HCT116 (cell line): ENCODE data around the gene ATP2A3. TPM values are rescaled to one million over a fixed set of nuclear protein-coding genes. Genes with fewer than 3 reads are reported as not detected.

ENCODE experiments used
- ATAC-seq: fragments of 200-7000 bp; cut with Tn5 transposase; 2 replicates; pipeline ENCODE4 v1.9.1; 2020; ENCODE audit warnings: mild to moderate bottlenecking, moderate library complexity
- BruUV-seq: library from RNA; stranded (reverse); fragments of 400-500 nt; replicated peaks from 2 replicates; lab custom pipeline; 2021; lab: Mats Ljungman, UMichigan
- CTCF ChIA-PET: fragments of 300-600 bp; sonication (Branson Sonifier 250); formaldehyde crosslinking; loops from one replicate; lab custom pipeline; 2021; ENCODE audit warnings: antibody characterized with exemption; lab: Charles Lee
- POLR2A ChIA-PET: fragments of 300-600, 350-600 bp; sonication (Branson Sonifier 250); formaldehyde crosslinking; loops from one replicate; lab custom pipeline; 2021; ENCODE audit warnings: antibody characterized with exemption; lab: Charles Lee
- RAD21 ChIA-PET, 2 experiments: fragments of 300-600 bp; sonication (Branson Sonifier 250); formaldehyde crosslinking; loops; one replicate each; lab custom pipeline; 2023; ENCODE audit warnings: low total read pairs in 2 of 2; ENCODE audit not compliant: uncharacterized antibody in 2 of 2, unreplicated experiment in 2 of 2, low non-redundant PET in 1 of 2; lab: Charles Lee
- DNase-seq: peaks from one replicate; pipeline ENCODE4 v3.0.0-alpha.2; 2010; ENCODE audit warnings: low read depth, low spot score
- H2AFZ ChIP-seq: fragments of 200-600 bp; shearing (Covaris generic), sonication (generic); 2 replicates; pipeline ENCODE4 v1.6.1; 2017; ENCODE audit warnings: low read depth, mixed run types, mixed read lengths, antibody characterized with exemption, low read length; ENCODE audit not compliant: poor library complexity, severe bottlenecking
- H3K27ac ChIP-seq: 2 replicates; pipeline ENCODE4 v1.5.1; 2012; ENCODE audit warnings: low read depth, low read length
- H3K27me3 ChIP-seq: fragments of 200-600 bp; sonication (generic); 2 replicates; pipeline ENCODE4 v1.6.1; 2016; ENCODE audit warnings: mixed run types, low read length, mixed read lengths; ENCODE audit not compliant: insufficient read depth
- H3K36me3 ChIP-seq, 2 experiments: fragments of 200-500 bp in 1 of 2; fragments of 200-600 bp in 1 of 2; sonication (Bioruptor generic) in 1 of 2; sonication (generic) in 1 of 2; 2 replicates each; pipeline versions ENCODE4 v1.5.1 to v1.6.1; 2014 to 2016; ENCODE audit warnings: low read length in 2 of 2, inconsistent platforms in 1 of 2, mixed read lengths in 1 of 2, mixed run types in 1 of 2; ENCODE audit not compliant: insufficient read depth in 2 of 2, control insufficient read depth in 1 of 2
- H3K4me1 ChIP-seq, 2 experiments: fragments of 200-600 bp in 1 of 2; sonication (generic) in 1 of 2; 2 replicates each; pipeline versions ENCODE4 v1.5.1 to v1.6.1; 2012 to 2017; ENCODE audit warnings: low read length in 2 of 2, inconsistent platforms in 1 of 2, mild to moderate bottlenecking in 1 of 2, mixed read lengths in 1 of 2, mixed run types in 1 of 2, moderate library complexity in 1 of 2; ENCODE audit not compliant: insufficient read depth in 2 of 2, control insufficient read depth in 1 of 2
- H3K4me2 ChIP-seq: fragments of 200-600 bp; sonication (generic); 2 replicates; pipeline ENCODE4 v1.6.1; 2017; ENCODE audit warnings: mixed run types, low read length, mixed read lengths
- H3K4me3 ChIP-seq, 2 experiments: fragments of 200-600 bp in 1 of 2; sonication (generic) in 1 of 2; replicated peaks in 1 of 2; 2 replicates each; pipeline ENCODE4 v1.5.1; 2011 to 2016; ENCODE audit warnings: low read length in 2 of 2, control low read depth in 1 of 2, low read depth in 1 of 2, mild to moderate bottlenecking in 1 of 2, mixed read lengths in 1 of 2, mixed run types in 1 of 2
- H3K79me2 ChIP-seq: fragments of 200-600 bp; sonication (generic); 2 replicates; pipeline ENCODE4 v1.6.1; 2017; ENCODE audit warnings: mild to moderate bottlenecking, mixed run types, low read length, moderate library complexity, mixed read lengths; ENCODE audit not compliant: insufficient read depth
- H3K9ac ChIP-seq: fragments of 200-600 bp; sonication (generic); 2 replicates; pipeline ENCODE4 v1.6.1; 2016; ENCODE audit warnings: low read length, mixed read lengths
- H3K9me2 ChIP-seq: fragments of 200-600 bp; sonication (generic), shearing (Covaris generic); 2 replicates; pipeline ENCODE4 v1.6.1; 2017; ENCODE audit warnings: mixed run types, mild to moderate bottlenecking, moderate library complexity; ENCODE audit not compliant: insufficient read depth
- H3K9me3 ChIP-seq, 2 experiments: fragments of 200-500 bp in 1 of 2; fragments of 200-600 bp in 1 of 2; sonication (Bioruptor generic) in 1 of 2; sonication (generic) in 1 of 2; 2 replicates each; pipeline ENCODE4 v1.6.1; 2014 to 2017; ENCODE audit warnings: low read length in 2 of 2, mixed read lengths in 2 of 2, inconsistent platforms in 1 of 2, low read depth in 1 of 2, mild to moderate bottlenecking in 1 of 2, mixed run types in 1 of 2, moderate library complexity in 1 of 2; ENCODE audit not compliant: control insufficient read depth in 1 of 2, insufficient read depth in 1 of 2
- H4K20me1 ChIP-seq: fragments of 200-600 bp; sonication (generic), shearing (Covaris generic); 2 replicates; pipeline ENCODE4 v1.6.1; 2017; ENCODE audit warnings: mixed run types, mild to moderate bottlenecking, moderate library complexity; ENCODE audit not compliant: insufficient read depth
- CBX3 ChIP-seq: IDR thresholded peaks from 2 replicates; pipeline ENCODE4 v1.6.1; 2012; ENCODE audit warnings: low read depth
- CTCF ChIP-seq, 3 experiments: fragments of 200-600 bp in 1 of 3; sonication (generic) in 1 of 3; IDR thresholded peaks in 2 of 3; conservative IDR thresholded peaks in 1 of 3; 2 replicates each; pipeline ENCODE4 v1.5.1; 2012 to 2017; ENCODE audit warnings: low read depth in 2 of 3, low read length in 2 of 3, antibody characterized with exemption in 1 of 3, borderline replicate concordance in 1 of 3, control low read depth in 1 of 3, mild to moderate bottlenecking in 1 of 3, mixed read lengths in 1 of 3, mixed run types in 1 of 3, moderate library complexity in 1 of 3; ENCODE audit not compliant: insufficient read depth in 1 of 3
- EGR1 ChIP-seq: IDR thresholded peaks from 2 replicates; pipeline ENCODE4 v1.6.1; 2012; ENCODE audit warnings: low read depth
- ELF1 ChIP-seq: IDR thresholded peaks from 2 replicates; pipeline ENCODE4 v1.6.1; 2012; ENCODE audit warnings: low read depth, borderline replicate concordance
- EZH2phosphoT487 ChIP-seq: fragments of 200-600 bp; IDR thresholded peaks from 2 replicates; pipeline ENCODE4 v1.6.1; 2018; ENCODE audit warnings: antibody characterized with exemption, borderline replicate concordance
- FOSL1 ChIP-seq: IDR thresholded peaks from 2 replicates; pipeline ENCODE4 v1.6.1; 2012; ENCODE audit warnings: low read depth
- JUND ChIP-seq: IDR thresholded peaks from 2 replicates; pipeline ENCODE4 v1.6.1; 2012
- POLR2AphosphoS5 ChIP-seq: IDR thresholded peaks from 2 replicates; pipeline ENCODE4 v1.6.1; 2011; ENCODE audit warnings: mild to moderate bottlenecking, low read depth, low read length, moderate library complexity
- RAD21 ChIP-seq: IDR thresholded peaks from 2 replicates; pipeline ENCODE4 v1.6.1; 2012; ENCODE audit warnings: low read depth, mild to moderate bottlenecking
- SIN3A ChIP-seq: IDR thresholded peaks from 2 replicates; pipeline ENCODE4 v1.6.1; 2012; ENCODE audit warnings: low read depth
- SP1 ChIP-seq: IDR thresholded peaks from 2 replicates; pipeline ENCODE4 v1.6.1; 2012; ENCODE audit warnings: low read depth
- SRF ChIP-seq: IDR thresholded peaks from 2 replicates; pipeline ENCODE4 v1.6.1; 2012; ENCODE audit warnings: low read depth
- TCF7L2 ChIP-seq: IDR thresholded peaks from 2 replicates; pipeline ENCODE4 v1.7.0; 2011; ENCODE audit warnings: borderline replicate concordance, inconsistent platforms; ENCODE audit not compliant: insufficient read depth, insufficient read length; ENCODE audit errors: extremely low read depth
- ZFX ChIP-seq: fragments of 450-650 bp; IDR thresholded peaks from 2 replicates; pipeline ENCODE4 v1.6.1; 2017
- intact Hi-C: fragments of 100-400 bp; cut with micrococcal nuclease; formaldehyde crosslinking; loops from 2 replicates; pipeline ENCODE4 v1.10.0; 2022
- total RNA-seq: library from RNA; stranded (reverse); gene quantifications from one replicate; pipeline ENCODE4 v1.2.1, GENCODE V29; 2021; ENCODE audit not compliant: unreplicated experiment
- TF ChIP-seq, protein P1 (sequence below): IDR thresholded peaks from 2 replicates; pipeline ENCODE4 v1.6.1; 2011; ENCODE audit warnings: mild to moderate bottlenecking, low read length, moderate library complexity; ENCODE audit not compliant: insufficient replicate concordance; ENCODE audit errors: extremely low read depth
- TF ChIP-seq, protein P2 (sequence below): IDR thresholded peaks from 2 replicates; pipeline ENCODE4 v1.6.1; 2012
- TF ChIP-seq, protein P3 (sequence below): IDR thresholded peaks from 2 replicates; pipeline ENCODE4 v1.6.1; 2012; ENCODE audit warnings: low read depth

Gene ATP2A3
- total RNA-seq, 1 experiment from 2014 or later, result 23.1 TPM

DNA sequence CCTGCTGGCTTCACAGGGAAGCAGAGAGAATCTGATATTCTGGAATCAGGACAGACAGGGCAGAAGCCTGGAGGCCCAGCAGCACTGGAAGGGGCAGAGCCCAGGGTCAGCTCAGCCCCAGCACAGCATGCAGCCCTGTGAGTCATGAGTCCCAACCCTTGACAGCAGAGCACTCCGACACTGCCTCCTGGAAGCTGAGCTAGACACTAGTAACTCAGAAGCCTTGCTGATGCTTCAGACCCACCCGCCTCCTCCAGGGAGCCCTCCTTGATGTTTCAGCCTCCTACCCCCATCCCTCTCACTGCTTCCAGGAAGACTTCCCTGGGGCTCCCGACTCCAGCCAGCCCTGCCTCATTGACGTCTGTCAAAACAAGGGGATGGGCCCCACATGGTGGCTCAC lies 78.3 kb downstream of the ATP2A3 start:
- RAD21 ChIA-PET, result interaction anchor here in 1 of 2 experiments (0.6 kb wide), 1 partner anchor 116 kb away, joined by 3 read pairs; no protein-coding TSS in a partner anchor
- Histone ChIP-seq H3K79me2 (peaks cover 16% of the 10 kb centered on the region; the same call in 1 of the 2 replicates), H2AFZ (no peak overlapping the region), H3K4me3 (no peak overlapping the region), H4K20me1 (no peaks in the 10 kb centered on the region), H3K27ac (peak overlapping the region; percentile 22; the same call in 1 of the 2 replicates), H3K4me2 (peak overlapping the region; percentile 61), H3K9ac (peak overlapping the region; percentile 20; the same call in 1 of the 2 replicates), H3K4me1 (peaks cover 49 to 56% of the 10 kb centered on the region in 2 experiments), H3K36me3 (peaks cover 4 to 13% of the 10 kb centered on the region in 2 experiments; a peak in 2 of 4 replicates), H3K9me3 (no peaks in the 10 kb centered on the region), H3K27me3 (no peaks in the 10 kb centered on the region), H3K9me2 (no peaks in the 10 kb centered on the region)
- POLR2A ChIA-PET, result no interaction called here
- TF ChIP-seq TCF7L2, result no peak
- no peak for TF ChIP-seq FOSL1
- no peak for TF ChIP-seq EGR1
- no peak for TF ChIP-seq EZH2phosphoT487
- TF ChIP-seq POLR2AphosphoS5, result no peak
- no peak for TF ChIP-seq SRF
- TF ChIP-seq CBX3, result no peak
- no peak for TF ChIP-seq ZFX
- TF ChIP-seq SIN3A, result no peak
- no peak for TF ChIP-seq RAD21
- TF ChIP-seq, protein P1, sequence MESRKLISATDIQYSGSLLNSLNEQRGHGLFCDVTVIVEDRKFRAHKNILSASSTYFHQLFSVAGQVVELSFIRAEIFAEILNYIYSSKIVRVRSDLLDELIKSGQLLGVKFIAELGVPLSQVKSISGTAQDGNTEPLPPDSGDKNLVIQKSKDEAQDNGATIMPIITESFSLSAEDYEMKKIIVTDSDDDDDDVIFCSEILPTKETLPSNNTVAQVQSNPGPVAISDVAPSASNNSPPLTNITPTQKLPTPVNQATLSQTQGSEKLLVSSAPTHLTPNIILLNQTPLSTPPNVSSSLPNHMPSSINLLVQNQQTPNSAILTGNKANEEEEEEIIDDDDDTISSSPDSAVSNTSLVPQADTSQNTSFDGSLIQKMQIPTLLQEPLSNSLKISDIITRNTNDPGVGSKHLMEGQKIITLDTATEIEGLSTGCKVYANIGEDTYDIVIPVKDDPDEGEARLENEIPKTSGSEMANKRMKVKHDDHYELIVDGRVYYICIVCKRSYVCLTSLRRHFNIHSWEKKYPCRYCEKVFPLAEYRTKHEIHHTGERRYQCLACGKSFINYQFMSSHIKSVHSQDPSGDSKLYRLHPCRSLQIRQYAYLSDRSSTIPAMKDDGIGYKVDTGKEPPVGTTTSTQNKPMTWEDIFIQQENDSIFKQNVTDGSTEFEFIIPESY, result no peak
- TF ChIP-seq, protein P2, sequence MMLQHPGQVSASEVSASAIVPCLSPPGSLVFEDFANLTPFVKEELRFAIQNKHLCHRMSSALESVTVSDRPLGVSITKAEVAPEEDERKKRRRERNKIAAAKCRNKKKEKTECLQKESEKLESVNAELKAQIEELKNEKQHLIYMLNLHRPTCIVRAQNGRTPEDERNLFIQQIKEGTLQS, result no peak
- TF ChIP-seq, protein P3, sequence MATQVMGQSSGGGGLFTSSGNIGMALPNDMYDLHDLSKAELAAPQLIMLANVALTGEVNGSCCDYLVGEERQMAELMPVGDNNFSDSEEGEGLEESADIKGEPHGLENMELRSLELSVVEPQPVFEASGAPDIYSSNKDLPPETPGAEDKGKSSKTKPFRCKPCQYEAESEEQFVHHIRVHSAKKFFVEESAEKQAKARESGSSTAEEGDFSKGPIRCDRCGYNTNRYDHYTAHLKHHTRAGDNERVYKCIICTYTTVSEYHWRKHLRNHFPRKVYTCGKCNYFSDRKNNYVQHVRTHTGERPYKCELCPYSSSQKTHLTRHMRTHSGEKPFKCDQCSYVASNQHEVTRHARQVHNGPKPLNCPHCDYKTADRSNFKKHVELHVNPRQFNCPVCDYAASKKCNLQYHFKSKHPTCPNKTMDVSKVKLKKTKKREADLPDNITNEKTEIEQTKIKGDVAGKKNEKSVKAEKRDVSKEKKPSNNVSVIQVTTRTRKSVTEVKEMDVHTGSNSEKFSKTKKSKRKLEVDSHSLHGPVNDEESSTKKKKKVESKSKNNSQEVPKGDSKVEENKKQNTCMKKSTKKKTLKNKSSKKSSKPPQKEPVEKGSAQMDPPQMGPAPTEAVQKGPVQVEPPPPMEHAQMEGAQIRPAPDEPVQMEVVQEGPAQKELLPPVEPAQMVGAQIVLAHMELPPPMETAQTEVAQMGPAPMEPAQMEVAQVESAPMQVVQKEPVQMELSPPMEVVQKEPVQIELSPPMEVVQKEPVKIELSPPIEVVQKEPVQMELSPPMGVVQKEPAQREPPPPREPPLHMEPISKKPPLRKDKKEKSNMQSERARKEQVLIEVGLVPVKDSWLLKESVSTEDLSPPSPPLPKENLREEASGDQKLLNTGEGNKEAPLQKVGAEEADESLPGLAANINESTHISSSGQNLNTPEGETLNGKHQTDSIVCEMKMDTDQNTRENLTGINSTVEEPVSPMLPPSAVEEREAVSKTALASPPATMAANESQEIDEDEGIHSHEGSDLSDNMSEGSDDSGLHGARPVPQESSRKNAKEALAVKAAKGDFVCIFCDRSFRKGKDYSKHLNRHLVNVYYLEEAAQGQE, result no peak
- no peak for TF ChIP-seq CTCF (IDR thresholded peaks at IDR 0.05 in 2 of 3, conservative IDR thresholded peaks at IDR 0.05 in 1 of 3; ENCODE audit: borderline replicate concordance in 1 of 3, insufficient read depth in 1 of 3, low read depth in 2 of 3, low read length in 2 of 3)
- TF ChIP-seq JUND, result no peak; the same call in 1 of the 2 replicates
- no peak for TF ChIP-seq SP1
- TF ChIP-seq ELF1, result no peak
- no TSS peak for BruUV-seq
- peak; percentile 56 for ATAC-seq
- DNase-seq, result no peak
- CTCF ChIA-PET, result interaction anchor here (0.8 kb wide), 1 partner anchor 28 kb away, joined by 3 read pairs; no protein-coding TSS in a partner anchor
- intact Hi-C loops, result no loop called here
